Fibroblast of skin of left quadriceps (primary cell): ENCODE data around the gene JCAD.

Experiments
- DNase-seq, 2 experiments: peaks; one replicate each; pipeline ENCODE4 v3.0.0-alpha.2; 2013; ENCODE audit warnings: low read depth in 2 of 2

Gene JCAD

DNA sequence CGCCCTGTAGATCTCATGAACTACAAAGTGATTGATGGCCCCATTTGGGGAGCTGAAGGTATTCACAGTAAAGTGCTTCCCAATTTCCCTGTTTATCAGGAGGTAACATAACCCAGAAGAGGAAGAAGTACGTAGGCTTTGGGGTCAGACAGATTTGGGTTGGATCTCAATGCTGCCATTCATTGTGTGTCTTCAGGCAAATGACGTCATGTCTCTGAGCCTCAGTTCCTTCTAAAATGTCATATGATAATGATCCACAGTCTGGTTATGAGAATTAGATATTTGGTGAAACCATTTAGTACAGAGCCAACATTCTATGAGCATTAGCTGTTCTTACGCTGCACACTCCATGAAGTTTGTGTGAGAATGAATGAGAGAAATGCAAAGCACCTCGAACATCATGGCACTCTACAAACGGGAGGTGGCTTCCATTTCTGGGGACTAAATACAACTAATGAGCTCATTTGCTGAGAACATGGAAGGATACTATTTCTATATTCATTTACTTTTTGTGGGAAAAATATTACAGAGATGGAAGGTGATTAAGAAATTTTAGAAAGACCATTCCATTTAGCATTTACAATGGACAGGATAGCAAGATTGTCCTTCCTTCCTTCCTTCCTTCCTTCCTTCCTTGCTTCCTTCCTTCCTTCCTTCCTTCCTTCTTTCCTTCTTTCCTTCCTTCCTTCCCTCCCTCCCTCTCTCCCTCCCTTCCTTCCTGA is 13.8 kb upstream of the JCAD start:
- no peak for DNase-seq

DNA sequence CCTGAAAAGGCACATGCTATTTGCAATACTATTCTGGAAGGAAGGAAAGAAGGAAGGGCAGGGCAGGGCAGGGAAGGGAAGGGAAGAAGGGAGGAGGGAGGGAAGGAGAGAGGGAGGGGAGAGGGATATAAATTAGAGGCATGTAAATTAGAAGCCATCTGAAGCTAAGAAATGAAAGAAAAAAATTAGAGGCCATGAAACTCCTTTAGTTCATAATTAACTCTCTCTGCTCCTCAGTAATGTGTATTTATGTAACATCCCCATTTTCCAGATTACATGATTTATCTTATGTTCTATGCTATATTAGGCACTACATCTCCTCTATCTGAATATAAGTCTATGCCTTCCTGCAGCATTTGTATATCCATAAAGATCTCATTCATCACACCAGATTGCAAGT is 12.7 kb upstream of the JCAD start:
- DNase-seq = no peak

DNA sequence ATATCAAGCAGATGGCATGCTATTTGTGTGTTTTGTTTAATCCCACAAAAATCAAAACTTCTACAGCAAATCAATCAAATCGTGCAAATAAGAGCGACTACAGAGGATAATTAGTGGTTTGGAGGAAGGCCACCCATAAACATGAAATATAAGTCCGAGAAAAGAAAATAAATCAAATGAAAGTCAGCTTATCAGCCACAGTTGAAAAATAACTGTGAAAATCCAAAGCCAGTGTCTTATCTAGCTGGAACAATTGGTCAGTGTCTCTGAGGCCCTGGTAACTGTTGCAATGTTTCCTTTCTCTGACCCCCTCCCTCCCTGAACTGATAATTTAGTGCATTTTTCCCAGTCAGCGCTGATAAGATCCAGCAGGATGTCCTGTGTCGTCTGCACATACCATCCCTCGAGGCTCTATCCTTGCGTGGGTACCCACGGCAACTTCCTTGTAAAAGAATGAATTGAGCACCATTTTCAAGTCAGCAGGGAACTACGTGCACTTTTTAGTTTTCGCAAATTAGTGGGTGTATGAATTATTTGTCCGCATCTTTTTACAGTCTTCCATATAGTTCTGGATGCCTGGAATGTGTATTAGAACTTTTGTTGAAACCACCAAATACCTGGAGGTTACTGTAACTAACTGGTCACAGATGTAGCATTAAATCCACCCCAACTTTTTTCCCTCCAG is 10.8 kb upstream of the JCAD start:
- DNase-seq = peak; percentile 86 to 87

DNA sequence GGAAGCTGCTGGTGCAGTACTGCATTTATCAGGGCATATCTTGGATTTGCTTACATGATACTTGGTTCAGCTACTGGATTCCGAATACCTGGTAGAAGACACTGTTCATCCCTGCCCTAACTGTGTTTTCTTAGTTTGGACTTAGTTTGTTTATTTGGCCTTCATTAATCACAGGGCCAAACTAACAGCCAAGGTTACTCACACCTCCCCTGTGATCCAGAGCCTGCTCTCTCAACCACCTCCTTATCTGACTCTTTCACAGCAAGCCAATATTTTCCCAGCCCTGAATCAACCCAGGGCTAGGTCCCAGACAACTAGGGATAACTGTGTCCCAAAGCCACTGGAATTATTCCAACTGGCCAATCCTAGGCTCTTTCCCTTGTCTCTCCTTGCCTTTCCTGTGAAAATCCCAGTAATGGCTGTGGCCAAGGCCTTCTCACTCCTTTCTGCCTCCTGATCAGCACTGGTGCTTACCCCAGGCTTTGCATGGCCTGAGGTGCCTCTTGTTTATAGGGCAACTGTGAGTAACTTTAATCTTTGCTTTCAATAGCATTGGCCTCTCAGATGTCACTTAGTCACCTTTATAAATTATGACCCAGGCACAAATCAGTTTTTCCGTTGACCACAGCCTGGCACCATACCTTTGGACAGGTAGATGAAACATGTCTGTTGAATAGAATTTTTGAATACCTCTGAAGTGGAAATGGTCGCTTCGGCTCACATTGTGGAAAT is 9.3 kb upstream of the JCAD start:
- no peak for DNase-seq

DNA sequence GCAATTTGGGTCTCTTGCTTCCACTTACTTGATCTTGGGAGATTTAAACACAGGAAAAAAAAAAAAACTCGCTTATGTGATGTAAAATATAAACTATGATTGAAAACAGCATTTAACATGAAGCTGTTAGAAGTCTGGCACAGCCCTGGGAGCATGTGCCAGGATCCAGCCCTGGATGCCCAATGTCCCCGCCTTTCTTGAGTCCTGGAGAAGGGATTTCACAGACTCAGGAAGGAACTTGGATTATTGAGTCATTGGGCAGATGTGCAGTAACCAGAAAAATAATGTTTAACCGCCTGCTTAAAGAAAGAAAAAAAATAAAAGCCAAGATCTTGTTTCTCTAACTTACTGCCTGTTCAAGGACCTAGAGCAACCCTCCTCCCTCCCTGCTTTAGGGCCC is 3.7 kb upstream of the JCAD start:
- DNase-seq = peak; percentile 69 to 75

DNA sequence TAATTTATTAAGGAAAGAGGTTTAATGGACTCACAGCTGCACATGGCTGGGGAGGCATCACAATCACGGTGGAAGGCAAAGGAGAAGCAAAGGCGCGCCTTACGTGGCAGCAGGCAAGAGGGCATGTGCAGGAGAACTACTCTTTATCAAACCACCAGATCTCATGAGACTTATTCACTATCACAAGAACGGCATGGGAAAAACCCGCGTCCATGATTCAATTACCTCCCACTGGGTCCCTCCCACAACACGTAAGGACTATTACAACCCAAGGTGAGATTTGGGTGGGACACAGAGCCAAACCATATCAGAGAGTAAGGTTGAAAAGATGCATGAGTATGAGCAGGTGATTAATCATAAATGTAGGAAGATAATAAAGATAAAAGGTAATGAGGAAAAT is 3.2 kb upstream of the JCAD start:
- DNase-seq = no peak

DNA sequence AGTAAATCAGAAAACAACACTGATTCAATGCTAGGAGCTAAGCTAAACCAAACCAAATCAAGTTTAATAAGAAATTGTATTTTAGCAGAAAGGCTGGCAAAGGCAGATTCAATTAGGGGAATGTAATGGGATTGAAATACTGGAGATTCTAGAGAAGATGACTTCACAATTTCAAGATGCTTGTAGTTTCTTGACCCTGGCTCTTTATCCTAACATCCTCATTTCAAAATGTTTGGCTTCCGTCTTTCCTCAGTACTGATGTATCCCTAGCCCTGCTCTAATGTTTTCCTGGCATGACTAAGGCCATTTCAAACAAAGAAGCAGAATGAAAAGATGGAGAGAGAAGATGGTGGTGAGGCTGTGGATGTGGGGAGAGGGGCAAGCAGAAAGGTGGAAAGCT is 2.7 kb upstream of the JCAD start:
- peak; percentile 88 to 90 for DNase-seq

DNA sequence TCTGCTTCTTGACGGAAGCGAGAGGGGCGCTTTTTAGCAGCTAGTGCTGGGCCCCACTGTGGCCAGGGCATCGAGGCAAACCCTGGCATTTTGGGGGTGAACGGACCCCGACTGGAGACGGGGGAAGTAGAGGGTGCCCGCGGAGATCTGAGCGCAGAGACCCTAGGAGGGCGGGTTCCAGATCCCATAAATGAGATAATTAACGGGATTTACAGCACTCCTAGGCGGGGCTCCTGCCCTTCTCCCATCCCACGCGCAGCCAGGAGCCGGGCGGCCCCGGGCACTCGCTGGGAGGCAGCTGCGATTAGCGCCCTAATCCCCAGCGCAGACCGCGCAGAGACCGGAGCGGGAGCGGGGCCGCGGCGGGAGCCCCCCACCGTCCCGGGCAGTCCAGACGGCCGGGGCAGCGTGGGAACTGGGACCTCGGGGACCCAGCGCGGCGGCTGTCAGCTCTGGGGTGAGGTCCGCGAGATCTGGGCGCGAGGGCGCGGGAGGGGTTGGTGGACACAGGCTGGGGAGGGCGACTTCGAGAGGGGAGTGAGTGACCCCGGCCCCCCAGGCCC is 735 bp downstream of the JCAD start:
- no peak for DNase-seq

DNA sequence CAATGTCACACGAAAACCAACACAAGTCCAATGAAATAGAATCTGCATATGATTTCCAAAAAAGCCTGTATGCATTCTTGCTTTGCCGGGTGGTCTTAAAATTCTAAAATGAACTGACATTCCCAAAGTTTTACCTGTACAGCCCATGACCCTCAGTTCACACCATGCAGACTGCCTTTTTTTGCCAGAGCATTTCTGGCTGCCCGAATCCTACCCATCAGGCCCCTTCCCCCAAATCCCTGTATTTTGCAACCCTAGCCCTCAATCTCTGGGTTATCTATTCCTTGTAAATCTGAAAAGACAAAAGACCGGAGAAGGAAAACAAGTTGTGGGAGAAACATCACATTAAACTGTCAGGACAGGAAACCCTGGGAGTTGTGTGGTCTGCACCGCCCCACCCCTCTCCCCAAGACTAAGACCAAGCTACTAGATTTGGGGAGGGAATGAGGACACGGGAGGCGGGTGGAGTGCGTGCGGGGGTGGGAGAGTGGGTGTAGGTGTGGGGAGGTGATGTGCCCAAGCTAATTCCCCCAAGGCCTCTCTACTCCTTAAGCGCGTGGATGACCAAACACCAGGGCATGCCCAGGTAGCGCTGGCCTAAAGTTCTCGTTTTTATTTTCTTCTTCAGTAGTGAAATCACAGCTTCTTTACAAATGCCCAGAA is 1.4 kb downstream of the JCAD start:
- no peak for DNase-seq

DNA sequence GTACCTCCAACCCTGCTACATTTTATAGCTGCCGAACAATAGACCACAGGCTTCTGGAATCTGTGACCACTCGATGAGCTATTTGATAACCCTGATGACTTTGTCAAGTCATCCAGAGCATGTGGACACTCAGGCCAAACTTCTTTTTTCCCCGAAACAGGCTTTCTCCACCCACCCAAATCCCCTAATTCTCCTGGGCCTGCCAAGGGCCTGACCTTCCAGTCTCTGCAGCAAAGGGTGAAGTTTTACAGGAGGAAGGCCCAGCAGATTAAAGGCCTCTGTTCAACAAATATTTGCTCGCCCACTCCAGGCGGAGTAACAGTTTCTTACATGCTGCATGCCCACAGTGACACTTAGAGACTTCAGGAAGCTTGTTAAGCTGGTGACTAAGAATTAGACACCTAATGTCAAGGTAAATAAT is 2.0 kb downstream of the JCAD start:
- no peak for DNase-seq

DNA sequence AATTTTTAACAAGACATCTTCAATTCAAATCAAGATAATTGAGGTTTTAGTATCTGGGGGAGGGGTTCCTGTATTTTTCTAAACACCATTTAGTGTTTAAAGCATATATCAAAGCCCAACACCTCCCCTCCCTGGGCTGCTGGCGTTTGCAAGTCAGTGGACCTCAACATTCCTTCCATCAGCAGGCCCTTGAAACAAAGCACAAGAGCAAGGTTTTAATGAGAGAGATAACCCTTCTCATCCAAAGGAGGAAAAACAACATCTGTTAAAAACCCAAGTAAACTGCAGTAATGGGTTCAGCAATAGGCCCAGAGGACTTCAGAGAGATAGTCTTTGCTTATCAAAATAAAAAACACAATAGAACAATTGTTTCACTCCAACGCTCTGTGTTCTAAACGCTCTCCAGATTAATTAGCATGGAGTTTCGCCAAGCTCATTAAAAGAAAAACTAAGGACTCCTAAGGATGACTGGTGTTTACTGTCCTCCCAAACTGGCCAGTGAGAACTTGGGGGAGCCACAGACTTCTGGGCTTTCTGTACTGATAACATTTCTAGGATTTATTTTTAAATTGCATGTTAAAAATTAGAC is 2.5 kb downstream of the JCAD start:
- DNase-seq = no peak

DNA sequence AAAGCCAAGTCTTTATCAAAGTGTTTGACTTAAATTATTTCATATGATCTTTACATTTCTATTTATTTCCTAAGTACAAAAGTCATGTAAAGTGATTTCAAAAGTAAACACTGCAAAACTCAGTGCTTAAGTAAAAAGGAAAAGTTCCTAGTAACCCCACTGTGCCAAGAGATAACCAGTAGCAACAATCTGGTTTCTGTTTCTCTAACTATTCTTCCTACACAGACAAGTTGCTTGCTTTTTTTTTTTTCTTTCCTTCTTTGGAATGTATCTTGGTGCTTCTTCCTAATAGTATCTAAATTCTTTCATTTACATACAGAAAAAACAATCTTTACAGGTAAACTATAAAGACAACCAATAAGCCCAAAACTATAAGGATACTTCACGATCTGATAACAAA is 3.1 kb downstream of the JCAD start:
- DNase-seq = no peak

DNA sequence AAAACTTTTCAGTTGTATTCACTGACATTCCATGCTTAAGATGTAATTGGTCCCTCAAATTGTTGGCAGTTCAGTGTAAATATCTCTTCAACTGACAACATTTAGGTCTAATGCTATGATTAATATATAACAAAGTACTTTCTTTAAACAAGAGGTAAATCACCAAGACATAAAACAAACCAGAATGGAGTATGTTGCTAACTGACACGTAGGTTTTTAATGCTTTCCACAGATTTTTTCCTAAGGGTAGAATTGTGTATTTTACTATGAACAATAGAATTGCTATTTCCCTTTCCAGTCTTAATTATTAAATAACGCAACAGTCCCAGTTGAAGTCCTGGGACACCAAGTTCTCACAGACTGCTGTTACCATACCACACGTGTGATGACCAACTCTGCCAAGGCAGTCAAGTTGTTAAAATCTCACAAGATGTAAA is 4.1 kb downstream of the JCAD start:
- DNase-seq = peak; percentile 59 to 60

DNA sequence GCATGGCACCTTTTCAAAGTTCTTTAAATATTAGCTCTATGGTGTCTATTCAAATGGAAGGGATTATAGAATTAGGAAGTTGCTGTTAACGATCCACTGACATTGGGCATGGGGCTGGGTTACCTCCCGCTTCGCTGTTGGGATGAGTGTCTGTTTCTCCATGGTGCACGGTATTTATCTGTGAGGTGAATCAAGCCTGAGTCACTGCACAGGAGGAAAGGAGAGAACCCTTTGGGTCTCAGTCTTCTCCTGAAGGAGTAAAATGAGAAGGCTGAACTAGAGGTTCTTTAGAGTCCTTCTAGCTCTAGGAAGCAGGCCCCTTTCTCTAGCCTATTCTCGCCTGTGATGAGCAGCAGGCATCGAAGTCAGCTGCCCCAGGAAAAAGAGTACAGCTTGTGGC is 7.3 kb downstream of the JCAD start:
- DNase-seq = no peak

DNA sequence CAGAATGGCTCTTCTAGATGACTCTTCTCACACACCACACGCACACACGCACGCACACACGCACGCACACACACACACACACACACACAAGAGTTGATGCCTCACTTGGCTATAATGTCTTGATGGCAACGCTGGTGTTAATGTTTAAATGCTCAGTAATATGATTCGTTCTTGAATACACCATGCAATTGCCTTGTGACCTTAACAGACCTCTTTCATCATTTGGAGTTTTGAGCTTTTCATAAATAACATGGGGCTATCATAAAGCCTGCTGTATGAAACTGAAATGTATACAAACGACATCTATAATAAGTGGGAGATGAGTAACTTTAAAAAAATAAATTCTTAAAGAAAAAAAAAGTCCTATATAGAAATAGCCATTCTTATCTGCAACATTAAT is 8.2 kb downstream of the JCAD start:
- no peak for DNase-seq

DNA sequence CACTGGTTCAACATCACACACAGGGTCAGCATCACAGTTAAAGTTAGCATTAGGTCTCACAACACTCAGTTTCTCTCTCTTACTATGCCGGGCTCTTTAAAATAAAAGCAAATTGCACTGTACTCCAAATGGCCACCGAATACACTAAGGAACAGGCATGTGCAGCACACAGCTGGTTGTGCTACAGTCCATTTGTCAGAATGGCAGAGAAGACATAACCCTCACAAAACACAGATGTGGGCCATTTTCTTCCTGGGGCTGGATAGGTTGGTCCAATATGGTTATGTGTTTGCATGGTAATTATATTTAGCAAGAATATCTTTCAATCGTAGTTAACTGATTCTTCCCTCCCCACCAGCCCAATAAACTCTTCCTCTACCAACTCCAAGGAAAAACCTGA is 9.0 kb downstream of the JCAD start:
- no peak for DNase-seq

DNA sequence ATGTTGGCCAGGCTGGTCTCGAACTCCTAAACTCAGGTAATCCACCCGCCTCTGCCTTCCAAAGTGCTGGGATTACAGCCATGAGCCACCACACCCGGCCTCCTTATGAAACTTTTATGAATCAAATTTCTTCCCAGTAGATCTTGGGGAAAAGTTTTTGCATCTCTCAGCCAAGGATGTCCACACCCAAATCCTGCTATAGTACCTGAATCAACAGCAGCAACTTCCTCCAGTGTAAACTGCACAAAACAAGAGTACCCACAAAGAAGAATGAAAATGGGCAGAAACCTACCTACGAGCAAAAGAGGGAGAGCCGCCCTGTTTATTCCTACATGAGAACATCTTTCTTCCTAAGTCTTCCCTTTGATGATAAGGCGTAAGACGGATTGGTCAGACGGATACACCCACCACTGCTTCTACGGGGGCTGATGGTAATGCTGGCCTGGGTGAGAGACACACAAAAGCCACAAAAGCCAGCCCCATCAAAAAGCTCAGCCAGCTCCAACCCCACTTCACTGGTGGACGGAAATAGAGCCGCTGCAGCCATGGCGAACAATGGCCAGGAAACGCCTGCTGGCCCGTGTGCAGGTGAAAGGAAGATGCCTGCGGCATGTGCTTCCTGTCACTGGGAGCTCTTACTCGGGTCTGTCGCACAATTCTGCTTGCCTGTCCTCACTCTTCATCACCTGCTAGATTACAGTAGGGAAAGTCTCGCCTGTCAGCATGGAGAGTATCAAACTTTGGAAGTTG is 10.4 kb downstream of the JCAD start:
- DNase-seq = no peak

DNA sequence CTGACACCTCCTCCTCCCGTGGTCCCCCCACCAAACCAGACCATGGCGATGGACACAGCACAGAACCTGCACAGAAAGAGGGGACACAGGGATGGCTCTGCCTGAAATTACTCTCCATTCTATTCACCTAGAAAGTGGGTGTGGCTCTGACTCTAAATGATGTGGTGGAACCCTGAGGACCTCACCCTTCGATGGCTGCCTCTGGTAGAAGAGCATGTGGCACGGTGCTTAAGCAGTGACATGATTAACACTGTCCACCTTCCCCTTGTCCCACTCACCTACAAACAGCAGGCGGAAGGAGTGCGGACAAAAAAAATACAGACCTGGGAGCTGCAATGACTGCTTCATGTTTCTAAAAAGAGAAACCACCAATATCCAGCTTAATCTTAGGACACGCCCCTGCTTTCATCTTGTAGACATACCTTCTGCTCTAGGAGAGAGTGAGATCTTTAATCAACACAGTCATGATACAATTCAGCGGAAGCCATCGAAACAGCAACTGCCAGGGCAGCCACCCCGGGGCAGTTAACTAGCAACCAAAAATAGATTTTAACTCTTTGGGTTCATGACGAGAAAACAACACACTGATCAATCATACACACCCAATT is 11.4 kb downstream of the JCAD start:
- no peak for DNase-seq

DNA sequence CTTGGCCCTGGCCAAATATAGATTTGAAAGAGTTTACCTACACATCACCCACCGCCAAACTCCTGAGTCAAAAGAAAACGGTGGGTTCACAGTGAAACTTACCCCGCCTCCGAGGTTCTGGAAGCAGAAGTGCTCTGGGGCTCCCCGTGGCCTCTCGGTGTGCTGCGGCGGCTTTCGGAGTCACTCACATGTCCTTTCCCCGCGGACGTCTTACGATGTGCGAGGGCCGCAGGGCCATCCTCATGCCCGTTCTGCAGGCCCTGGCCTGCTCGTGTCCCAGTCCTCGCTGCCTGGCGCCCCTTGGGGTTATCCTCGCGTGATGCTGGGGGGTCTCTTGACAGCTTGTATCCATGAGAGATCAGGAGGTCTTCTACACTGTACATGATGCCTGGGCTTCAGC is 12.0 kb downstream of the JCAD start:
- DNase-seq = no peak

DNA sequence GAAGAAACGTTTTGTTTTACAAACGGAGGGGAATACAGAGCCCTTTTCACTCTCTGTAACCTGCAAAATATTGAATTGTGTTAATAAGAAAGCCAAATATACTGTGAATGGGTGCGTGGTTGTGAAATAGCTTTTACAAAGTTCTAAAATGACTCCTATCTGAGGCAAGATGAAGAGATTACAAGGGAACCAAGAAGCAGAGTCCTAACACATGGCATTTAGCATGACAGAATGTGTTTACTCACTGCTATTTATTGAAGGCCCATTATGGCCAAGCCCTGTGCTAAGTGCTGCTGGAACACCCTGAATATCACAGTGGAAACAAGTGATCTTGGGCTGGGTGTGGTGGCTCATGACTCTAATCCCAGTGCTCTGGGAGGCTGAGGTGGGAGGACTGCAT is 12.9 kb downstream of the JCAD start:
- no peak for DNase-seq

DNA sequence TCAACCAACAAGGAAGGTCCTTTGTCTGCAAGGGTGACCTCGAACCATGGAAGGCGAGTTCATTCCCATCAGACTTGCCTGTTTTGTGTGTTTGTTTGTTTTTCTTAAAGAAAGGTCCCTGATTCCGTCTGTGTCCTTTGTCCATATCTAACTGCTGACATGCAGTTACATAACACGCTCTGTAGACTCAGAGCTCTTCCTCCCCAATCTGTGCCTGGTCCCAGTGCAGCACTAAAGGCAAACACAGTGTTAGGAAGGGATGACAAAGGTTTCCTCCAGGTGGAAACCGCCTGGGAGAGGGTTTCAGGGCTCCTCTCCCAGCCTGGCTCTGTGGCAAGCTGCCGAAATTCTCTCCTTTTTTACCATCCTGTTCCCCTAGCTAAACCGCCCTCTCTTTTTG is 13.4 kb downstream of the JCAD start:
- no peak for DNase-seq
